Renal cortex interstitium (tissue), 11 donors: ENCODE measurements around the gene STAMBP. TPM values are rescaled to one million over a fixed set of nuclear protein-coding genes. Genes with fewer than 3 reads are reported as not detected.

Experiments used
- DNase-seq, 11 donors: peaks; one replicate each; pipeline ENCODE4 v3.0.0-alpha.2; 2013; ENCODE audit warnings: low read depth in 9 of 11, low spot score in 4 of 11; ENCODE audit errors: extremely low read depth in 1 of 11
- polyA plus RNA-seq, 3 donors: library from polyadenylated mRNA; unstranded; fragments of 120-200 nt; gene quantifications; one replicate each; pipeline ENCODE4 v1.2.1, GENCODE V29; 2013; ENCODE audit not compliant: insufficient read length in 3 of 3

The STAMBP gene
- polyA plus RNA-seq, 3 donors: 57.6 to 67.5 (median 58.6) TPM

DNA sequence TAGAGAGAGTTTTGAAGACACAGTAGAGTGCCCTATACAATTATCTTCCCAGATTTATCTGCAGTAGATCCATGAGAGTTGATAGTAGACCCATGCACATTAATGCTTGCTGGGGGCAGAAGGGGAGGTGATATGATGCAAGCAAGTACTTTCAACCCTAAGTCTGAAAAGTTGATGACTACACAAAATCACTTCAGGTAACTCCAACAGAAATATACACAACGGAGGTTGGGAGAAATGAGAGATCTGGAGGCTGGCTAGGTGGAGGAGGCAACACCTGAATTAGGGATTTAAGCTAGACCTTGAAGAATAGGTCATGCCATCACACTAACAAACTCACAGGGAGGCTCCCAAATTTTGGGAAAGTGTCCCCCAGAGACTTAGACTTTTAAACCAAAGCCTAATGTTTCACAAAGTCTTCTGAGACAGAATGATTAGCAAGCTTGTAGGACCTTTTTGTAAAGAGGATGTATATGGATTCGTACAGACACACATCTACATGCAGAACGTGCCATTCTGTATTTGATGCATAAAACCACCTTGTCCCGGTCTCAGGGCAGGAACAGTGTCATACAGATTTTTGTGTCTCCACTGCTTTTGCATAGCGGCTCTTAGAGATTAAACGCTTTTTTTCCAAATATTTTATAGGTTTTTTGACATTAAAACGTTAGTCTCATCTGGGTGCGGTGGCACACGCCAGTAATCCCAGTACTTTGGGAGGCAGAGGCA lies 937 bp upstream of the STAMBP start:
- DNase-seq: no peak

DNA sequence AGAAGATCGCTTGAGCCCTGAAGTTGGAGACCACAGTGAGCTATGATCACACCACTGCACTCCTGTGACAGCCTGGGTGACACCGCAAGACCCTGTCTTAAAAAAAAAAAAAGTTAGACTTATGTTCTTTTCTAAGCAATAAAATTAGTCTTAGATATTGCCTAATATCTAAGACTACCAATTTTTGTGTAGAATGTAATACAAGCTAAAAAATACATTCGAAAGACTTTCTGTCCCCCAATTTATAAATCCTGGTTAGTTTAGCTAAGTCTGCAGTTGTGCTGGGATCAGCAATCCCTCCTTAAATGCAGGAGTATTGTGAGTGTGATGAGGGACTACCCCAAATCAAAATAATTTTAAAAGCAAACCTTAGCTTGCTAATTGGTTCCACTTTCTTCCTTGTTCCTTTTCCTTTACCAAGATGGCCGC lies 358 bp upstream of the STAMBP start:
- no peak for DNase-seq

DNA sequence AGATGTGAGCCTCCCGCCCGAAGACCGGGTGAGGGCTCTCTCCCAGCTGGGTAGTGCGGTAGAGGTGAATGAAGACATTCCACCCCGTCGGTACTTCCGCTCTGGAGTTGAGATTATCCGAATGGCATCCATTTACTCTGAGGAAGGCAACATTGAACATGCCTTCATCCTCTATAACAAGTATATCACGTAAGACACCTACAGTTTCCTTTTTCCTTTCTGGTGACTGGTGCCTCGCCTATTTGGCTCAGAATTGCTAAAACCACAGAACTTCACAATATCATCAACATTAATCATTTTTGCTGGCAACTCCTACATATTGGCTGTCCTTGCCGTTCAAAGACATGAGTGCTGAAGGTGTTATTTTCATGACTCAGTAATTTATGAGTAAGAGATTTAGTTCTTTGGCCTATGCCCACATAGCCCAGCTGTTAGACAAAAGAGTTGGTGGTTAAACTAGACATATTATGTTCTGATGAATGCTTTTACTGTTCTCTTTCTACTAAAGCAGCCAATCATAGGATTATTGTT lies 2.2 kb downstream of the STAMBP start:
- DNase-seq: no peak

DNA sequence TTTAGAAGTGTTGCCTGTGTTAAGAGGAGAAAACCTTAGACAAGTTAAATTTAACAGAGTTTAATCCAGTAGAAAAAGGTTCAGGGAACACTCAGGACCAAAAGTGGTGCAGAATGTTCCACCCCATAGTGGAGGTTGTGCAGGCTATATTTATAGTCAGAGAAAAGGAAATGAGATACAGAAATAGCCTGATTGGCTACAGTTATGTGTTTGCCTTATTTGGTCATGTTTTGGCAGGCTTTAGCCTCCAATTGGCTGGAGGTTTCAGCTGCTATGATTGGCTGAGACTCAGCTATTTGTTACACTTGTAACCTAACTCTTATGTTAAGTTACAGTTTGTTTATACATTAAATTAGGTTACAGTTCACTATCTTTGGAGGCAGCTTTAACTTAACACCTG lies 4.2 kb downstream of the STAMBP start:
- no peak for DNase-seq

DNA sequence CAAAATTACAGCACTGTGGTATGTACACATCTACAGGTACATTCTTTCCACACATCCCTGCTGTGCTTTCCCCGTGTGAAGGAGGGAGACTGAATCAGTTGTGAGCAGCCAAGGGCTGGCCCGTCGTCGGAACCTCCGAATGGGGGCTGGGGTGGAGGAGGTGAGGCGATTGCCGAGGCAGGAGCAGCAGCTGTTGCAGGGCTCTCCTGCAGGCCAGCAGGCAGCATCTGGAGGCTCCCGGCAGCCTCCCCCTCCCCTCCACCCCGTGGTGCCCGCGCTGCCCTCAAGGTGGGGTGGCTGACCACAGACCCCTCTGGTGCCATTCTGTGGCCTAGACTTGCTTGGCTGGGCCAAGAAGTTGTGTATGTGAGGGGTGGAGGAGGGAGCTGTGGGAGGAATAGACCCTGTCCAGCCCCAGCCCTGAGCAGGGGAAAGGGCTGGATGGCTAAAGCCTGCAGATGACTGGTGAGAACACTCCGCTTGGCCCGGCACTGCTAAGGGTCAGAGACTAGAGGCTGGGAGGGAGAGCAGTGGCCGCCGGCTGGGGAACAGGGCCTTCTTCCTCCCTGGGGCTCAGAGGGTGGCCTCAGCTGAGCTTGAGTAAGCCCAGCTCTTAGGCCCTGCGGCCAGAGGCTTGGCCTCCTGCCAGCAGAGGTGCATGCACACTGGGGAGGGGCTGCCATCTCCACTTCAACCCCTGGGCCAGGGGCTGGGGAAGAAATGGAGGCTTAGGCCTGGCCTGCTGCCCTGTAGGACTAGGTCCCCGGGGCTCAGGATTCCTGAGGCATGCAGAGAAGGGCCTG lies 7.6 kb downstream of the STAMBP start:
- DNase-seq: no peak

DNA sequence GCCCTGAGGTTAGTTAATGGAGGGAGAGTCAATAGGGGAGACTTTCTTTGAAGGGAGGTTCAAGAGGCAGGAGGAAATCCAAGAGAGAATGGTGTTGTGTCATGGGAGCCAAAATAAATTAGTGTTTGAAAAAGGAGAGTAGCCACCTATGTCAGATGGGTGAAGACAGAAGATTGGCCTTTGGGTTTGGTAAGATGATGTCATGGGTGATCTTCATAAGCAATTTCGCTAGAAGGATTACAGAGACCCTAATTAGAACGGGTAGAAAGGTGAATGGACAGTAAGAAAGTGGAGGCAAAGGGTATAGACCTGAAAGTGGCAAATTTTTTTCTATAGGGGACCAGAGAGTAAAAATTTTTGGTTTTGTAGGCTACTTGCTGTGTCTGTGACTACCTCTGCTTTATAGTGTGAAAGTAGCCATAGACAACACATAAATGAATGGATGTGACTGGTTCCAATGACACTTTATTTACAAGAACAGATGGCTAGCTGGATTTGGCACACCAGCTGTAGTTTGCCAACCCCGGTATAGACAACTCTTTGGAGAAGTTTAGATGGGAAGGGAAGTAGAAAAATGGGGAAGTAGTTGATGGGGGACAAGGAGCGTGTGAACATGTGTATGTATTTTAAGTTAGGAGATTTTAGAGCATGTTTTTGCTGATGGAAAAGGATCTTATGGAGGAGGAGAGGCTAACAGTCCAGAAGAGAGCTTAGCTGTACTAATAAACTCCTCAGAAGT lies 9.3 kb downstream of the STAMBP start:
- DNase-seq: no peak

DNA sequence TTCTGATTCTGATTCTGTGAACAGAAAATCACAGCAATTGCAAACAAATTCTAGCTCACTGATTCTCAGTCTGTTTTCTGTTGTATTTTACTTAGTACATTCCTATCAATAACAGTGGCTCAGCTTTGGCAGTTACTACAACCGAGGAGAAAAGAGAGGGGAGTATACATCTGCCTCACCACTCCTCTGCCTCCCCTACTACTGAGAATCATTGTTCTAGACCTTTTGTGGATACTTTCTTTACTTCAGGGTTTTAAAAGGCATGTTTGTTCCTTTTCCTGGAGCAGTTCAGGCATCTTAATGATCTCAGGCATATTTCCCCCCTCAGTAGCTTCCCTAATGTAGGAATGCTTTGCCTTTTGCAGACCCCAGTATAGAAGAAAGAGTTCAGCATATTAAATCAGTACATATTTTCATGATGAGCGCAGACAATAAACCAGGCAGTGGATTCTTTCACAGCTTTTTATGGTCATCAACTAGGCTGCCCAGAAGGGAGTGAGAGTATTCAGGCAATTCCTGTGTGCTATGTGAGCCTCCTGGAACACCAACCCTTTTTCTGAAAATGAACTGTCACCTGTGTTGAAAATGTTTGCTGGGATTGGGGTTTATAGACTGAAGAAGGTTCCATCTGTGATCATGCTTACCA lies 10.3 kb downstream of the STAMBP start:
- no peak for DNase-seq

DNA sequence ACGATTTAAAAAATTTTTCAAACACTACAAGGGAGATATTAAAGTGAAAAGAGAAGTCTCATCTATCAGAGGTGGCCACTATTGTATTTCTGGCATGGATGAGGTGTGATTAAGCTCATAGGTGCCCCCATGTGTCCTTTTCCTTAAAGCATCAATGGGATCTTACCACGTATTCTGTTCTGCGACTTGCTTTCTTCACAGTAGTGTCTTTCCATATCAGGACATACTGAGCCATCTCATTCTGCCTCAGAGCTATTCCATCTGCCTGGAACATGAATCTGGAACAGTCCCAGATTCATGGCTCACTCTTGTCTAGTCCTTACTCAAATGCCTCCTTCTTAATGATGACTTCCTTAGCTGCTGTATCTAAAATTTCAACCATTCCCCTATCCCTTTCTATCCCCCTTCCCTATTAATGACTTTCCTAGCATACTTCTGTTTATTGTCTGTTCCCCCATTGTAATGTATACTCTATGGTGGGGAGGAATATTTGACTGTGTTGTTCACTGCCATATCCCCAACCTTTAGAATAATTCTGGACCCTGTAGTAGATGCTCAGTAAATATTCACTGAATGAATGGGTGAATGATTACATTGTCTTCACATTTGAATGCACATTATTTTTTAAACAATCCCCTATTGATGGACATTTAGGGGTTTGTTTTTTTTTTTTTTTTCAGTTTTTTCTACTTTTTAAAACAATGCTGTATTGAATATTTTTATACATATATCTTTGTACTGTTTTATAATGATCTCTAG lies 11.1 kb downstream of the STAMBP start:
- DNase-seq: no peak

DNA sequence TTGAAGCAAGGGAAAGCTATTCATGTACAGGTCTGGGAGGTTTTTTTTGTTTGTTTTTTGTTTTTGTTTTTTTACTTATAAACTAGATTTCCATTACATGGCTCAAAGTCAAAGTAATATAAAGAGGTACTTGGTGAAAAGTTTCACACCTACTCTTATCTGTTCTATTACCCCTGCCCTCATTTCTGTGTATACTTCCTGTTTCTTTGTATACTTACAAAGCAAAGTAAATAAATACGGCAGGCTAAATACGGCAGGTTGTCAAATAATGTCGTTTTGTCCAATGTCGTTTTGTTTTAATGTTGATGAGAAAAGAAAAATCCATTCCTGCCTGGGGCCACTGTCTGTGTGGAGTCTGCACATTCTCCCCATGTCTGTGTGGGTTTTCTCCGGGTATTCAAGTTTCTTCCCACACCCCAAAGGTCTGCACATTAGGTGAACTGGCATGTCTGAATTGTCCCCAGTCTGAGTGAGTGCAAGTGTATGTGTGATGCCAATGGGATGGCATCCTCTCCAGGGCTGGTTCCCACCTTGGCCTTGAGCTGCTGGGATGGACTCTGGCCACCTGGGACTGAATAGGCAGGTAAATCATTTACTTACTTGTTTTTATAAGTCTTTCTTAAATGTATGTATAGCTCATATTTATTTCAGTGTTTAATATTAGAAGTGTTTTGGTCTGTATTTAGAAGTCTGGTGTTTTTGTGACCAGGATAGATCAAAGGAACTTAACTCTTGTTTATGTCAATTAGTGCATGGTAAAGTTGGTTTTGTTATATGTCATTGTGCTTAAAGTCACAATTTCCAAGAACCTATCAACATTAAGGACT lies 13.4 kb downstream of the STAMBP start:
- DNase-seq: no peak

DNA sequence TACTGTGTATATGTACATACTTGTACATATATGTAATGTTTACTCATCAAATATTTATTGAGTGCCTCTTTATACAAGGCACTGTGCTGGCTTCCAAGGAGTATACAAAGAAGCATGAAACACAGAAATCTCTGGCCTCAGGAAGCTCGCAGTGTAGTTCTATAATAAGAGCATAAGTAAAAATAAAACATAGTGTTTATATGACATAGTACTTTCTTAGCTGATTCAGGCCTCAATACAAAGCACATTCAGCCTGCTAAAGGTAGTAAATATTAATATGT lies 13.9 kb downstream of the STAMBP start:
- DNase-seq: no peak

DNA sequence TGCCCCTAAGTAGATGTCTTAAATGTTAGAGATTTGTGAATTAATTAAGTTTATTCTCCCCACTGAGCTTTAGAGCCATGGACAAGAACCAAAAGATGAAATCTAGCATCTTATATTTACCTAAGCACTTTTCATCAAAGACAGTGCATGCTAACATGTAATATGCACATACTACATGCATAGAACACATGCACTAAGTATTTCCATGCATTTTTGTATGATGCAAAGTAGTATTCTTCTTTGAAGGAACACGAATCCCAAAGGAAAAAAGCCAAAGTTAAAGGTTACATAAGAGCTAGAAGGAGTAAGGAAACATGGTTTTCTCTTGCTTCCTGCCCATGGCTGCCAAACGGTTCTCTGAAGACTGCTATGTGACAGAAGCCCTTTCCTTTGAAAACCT lies 15.3 kb downstream of the STAMBP start:
- DNase-seq: no peak

DNA sequence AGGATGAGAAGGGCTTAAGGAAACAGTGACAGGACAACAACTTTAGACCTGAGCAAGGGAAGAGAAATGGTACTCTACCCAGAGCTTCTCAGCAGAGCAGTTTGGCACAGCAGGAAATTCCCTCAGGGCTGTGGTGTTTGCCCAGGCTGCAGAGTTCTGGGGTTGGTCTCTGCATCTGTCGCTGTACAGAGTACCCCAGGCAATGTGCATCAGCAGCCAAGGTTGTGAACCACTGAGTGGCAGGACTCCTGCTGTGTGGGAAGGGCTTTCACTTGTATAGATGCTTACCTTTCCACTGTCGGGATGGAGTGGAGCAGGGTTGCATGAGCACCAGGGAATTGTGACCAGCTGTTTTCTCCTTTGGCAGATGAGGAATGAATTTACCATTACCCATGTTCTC lies 21.2 kb downstream of the STAMBP start:
- no peak for DNase-seq

DNA sequence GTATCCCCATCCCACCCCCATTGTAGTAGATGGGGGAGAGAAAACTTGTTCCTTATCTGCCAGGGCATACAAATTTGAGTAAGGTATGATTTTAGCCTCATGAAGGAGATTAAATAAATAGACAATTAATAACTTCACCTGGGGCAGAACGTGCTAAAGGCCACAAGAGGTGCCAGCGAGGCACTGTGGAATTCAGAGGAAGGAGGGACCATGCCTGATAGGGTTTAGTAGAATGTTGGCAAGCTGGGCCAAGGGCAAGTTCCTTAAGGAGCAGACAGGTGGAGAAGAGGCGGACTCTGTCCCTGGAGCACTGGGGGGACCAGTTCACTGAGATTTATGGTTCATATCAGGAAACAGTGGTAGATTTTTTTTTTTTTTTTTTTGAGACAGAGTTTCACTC lies 22.5 kb downstream of the STAMBP start:
- DNase-seq: no peak

DNA sequence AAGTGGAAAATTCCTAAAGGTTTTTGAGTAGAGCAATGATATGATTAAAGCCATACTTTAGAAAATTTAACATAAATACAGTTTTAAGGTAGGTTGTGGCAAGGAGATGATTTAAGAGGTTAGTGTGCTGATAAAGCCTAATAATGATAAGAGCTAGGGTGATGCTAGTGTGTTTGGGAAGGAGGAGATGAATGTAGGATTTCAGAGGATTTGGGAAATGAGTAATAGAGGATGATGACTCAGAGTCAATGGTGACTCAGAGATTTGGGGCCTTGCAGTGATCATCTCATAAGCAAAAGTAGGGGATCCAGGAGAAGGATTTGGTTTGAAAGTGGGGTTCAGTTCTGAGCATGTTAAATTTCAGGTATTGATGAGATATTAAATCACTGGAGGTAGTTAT lies 23.3 kb downstream of the STAMBP start:
- DNase-seq: no peak

DNA sequence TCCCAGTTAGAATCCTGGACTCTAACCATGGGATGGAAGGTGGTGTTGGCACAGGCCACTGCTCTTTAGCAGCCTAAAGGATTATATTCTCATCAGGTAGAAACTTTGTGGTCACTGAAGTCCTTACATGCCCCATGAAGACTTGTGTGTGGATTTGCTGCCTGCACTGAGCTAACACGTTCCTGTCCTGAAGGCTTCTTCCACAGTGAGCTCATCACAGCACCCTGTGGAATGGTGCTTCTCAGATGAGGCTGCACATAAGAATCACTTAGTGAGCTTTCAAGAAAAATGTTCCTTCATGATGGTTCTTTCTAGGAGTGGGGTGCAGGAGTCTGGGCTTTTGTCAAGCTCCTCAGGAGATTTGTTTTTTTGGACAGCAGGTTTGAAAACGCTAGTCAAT lies 26.8 kb downstream of the STAMBP start:
- no peak for DNase-seq

DNA sequence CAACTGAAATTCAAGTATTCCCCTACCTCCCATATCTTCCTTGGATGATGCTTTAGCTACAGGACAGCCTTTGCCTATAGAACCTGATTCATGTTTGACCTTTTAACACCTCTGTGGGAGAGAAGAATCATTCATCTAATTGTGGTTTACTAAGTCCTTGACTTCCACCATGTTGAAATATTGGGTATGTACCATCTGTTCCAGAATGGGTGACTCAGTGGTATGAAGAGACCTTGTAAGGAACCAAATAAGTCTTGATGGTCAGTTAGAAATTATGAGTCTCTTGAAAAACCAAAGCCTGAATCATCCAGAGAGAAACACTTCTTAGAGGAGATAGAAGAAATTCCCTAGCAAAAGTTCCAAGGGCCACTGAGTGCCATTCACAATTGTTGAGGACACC lies 27.5 kb downstream of the STAMBP start:
- no peak for DNase-seq

DNA sequence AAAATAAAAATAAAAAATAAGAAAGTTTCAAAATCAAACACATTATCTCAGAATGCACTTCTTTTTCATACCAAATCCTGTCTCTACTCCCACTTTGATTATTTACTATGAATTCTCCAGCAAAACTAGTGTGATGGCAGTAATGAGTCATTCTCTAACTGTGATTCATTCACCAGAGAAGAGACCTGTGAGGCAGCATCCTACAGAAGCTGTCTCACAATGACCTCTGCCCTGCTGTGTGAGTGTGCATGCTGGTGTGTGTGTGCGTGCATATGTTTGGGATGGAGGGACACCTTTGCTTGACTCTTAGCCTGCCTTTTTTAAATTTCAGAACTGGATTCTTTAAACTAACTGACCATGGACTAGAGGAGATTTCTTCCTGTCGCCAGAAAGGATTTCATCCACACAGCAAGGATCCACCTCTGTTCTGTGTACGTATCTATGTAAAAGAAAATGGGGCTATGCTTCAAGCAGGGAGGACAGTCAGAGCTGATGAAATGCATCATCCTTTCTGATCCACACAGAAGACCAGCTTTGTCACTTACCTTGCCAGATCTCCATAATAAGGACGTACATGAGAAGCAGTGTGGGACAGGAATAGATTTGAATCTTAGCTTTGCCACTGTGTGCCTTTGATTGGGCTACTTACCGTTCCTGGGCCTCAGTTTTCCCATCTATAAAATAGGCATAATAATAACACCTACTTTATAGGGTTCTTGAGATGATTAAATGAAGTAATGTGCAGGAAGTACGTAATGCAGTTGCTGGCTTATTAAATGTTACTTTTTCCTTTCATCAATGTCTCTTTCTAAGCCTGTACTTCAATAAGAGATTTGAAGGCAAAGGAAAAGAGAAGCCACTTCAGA lies 31.2 kb downstream of the STAMBP start:
- no peak for DNase-seq
